ENCODE results near the gene PSORS1C1.

DNA sequence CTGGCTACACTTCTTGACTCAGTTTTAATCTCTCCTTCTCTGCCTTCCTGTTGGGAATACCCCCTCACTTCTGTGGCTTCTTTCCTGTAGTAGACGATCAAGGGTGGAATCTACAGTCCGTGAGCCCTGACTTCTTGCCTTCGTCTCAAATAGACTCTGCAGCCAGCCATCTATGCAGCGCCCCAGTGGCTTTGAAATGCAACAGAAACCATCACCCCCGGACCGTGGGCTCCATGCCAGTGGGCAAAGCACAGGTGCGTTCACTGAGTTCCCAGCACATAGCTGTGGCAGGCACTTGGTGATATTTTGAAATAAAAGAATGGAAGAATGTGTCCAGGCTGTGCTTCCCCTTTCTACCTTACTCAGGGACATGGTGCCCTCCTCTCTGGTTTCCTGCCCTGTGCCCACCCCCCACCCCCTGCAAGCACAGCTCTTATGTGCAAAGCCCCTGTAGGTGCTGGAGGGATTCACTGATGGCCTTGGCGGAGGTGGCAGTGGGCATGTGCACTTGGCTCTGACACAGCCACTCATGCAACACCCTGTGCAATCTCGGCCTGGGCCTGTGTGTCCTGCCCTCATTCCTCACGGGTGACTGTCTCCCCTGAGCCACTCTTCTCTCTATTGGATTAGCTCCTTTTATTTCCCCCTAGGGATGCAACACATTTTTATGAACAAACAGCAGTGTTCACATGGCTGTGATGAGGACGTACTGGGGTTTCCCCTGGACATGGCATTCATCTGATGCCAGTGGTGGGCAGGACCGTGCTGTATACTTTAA lies 11.2 kb downstream of the PSORS1C1 start:
- TF ChIP-seq, protein P1, sequence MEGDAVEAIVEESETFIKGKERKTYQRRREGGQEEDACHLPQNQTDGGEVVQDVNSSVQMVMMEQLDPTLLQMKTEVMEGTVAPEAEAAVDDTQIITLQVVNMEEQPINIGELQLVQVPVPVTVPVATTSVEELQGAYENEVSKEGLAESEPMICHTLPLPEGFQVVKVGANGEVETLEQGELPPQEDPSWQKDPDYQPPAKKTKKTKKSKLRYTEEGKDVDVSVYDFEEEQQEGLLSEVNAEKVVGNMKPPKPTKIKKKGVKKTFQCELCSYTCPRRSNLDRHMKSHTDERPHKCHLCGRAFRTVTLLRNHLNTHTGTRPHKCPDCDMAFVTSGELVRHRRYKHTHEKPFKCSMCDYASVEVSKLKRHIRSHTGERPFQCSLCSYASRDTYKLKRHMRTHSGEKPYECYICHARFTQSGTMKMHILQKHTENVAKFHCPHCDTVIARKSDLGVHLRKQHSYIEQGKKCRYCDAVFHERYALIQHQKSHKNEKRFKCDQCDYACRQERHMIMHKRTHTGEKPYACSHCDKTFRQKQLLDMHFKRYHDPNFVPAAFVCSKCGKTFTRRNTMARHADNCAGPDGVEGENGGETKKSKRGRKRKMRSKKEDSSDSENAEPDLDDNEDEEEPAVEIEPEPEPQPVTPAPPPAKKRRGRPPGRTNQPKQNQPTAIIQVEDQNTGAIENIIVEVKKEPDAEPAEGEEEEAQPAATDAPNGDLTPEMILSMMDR (conservative IDR thresholded peaks at IDR 0.05 in 1 of 2, IDR thresholded peaks at IDR 0.05 in 1 of 2; ENCODE audit: low read depth in 1 of 2, low read length in 2 of 2): no peak
- no peak for TF ChIP-seq EZH2 (IDR thresholded peaks at IDR 0.05; ENCODE audit: low read length, missing control alignments)
